ENCODE data around the gene PNKD. TPM values are rescaled to one million over a fixed set of nuclear protein-coding genes. Genes with fewer than 3 reads are reported as not detected.

PNKD gene
- total RNA-seq, 1 experiment from 2014 or later, result 97.7 TPM

- intact Hi-C loops (cut with micrococcal nuclease), result loop anchor here (5.0 kb wide), 2 partner anchors 108 to 172 kb away; partner anchors contain the start of genes CNOT9 and USP37
- no TSS peak for BruUV-seq (replicated peaks)
- Histone ChIP-seq H3K4me1 (ENCODE audit: insufficient read depth, low read length) (peaks cover 31% of the 10 kb centered on the region), H3F3A (ENCODE audit: low read length, unreplicated experiment) (peaks cover 8% of the 10 kb centered on the region), H3K27me3 (ENCODE audit: low read length) (no peaks in the 10 kb centered on the region), H4K20me1 (ENCODE audit: low read length) (no peaks in the 10 kb centered on the region), H3K79me2 (ENCODE audit: low read length) (peaks cover 25% of the 10 kb centered on the region), H3K4me2 (ENCODE audit: low read length) (peak overlapping the region; percentile 98), H3K36me3 (ENCODE audit: low read depth, low read length) (no peaks in the 10 kb centered on the region), H3K9ac (ENCODE audit: low read length) (peak overlapping the region; percentile 83), H3K9me3 (ENCODE audit: low read length) (no peaks in the 10 kb centered on the region), H3K27ac (ENCODE audit: low read length) (peak overlapping the region; percentile 93), H3K9me2 (replicated peaks; ENCODE audit: low read length) (no peaks in the 10 kb centered on the region), H2AFZ (ENCODE audit: low read length) (peak overlapping the region; percentile 87), H3K4me3 (ENCODE audit: low read length) (peak overlapping the region; percentile 80)
- ATAC-seq (no peak), DNase-seq (no peak)
- ChIA-PET CTCF (interaction anchor here (1.0 kb wide), 2 partner anchors 108 to 122 kb away, joined by 7 to 16 read pairs; no protein-coding TSS in a partner anchor), POLR2A (ENCODE audit: unreplicated experiment) (no interaction called here)
- no peak for TF ChIP-seq CTCF (conservative IDR thresholded peaks at IDR 0.05; ENCODE audit: low read depth, low read length)
- TF ChIP-seq EZH2phosphoT487 (IDR thresholded peaks at IDR 0.05; ENCODE audit: borderline replicate concordance, low read length), result no peak
- no peak for TF ChIP-seq EZH2 (IDR thresholded peaks at IDR 0.05; ENCODE audit: low read length, unreplicated experiment)
Observed at GRCh38 chr2:218395456-218395825, 125.1 kb downstream of the PNKD start.

DNA sequence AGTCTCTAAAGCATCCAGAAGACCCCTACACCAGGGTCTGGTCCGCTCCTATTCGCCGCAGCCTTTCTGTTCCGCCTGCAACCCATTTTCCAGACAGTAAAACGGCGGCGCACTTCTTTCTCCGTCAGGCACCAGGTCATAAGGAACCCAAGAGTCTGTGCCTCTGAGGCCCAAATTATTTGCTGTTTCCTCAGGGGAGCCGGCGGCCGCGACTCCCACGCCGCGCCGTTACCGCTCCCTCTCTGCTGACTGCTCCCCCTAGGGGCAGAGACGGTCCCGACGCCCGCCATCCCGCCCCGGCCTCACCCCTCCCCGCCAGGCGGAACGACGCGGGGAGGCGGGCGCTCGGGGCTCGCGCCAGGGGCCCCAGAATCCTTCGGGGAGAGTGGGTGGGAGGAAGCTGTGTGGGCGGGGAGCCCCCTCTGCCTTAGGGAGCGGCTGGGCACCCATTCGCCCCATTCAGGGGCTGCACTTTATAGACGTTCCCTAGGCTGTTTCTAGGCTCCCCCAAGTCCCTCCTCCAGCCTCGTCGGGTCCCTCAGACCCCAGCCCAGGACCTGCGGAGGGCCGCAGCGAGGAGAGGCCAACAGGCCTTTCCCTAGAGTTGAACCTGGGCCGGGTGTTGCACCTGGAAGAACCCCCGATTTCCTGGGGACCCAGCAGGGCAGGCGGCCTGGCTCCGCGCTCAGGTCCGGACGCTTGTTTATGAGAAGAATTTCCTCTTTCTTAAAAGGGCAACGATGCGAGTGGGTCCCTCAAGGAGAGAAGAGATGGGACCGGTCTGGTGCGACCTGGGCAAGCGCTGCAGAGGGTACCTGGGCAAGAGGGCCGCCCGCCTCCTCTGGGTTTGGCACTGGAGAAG, 125.7 kb downstream of the PNKD start:
- ChIA-PET CTCF (interaction anchor here (0.5 to 1.2 kb wide), 10 partner anchors 9 to 266 kb away, joined by 3 to 16 read pairs (median 4); partner anchors contain the start of genes AAMP and PNKD), POLR2A (ENCODE audit: unreplicated experiment) (no interaction called here)
- H3K4me3 ChIP-seq (ENCODE audit: low read length), result peak overlapping the region; percentile 80
- no peaks in the 10 kb centered on the region for H3K9me3 ChIP-seq (ENCODE audit: low read length)
- BruUV-seq (replicated peaks), result no TSS peak
- peaks cover 8% of the 10 kb centered on the region for H3F3A ChIP-seq (ENCODE audit: low read length, unreplicated experiment)
- H3K4me2 ChIP-seq (ENCODE audit: low read length), result peak overlapping the region; percentile 98
- TF ChIP-seq EZH2phosphoT487 (IDR thresholded peaks at IDR 0.05; ENCODE audit: borderline replicate concordance, low read length), result 0 out of 2 replicates have a peak, but pooled peaks have one; percentile 29
- no peak for TF ChIP-seq EZH2 (IDR thresholded peaks at IDR 0.05; ENCODE audit: low read length, unreplicated experiment)
- TF ChIP-seq CTCF (conservative IDR thresholded peaks at IDR 0.05; ENCODE audit: low read depth, low read length), result peak; percentile 87
- H2AFZ ChIP-seq (ENCODE audit: low read length), result peak overlapping the region; percentile 97
- ATAC-seq (peak; percentile 41), DNase-seq (peak; percentile 97)
- H3K79me2 ChIP-seq (ENCODE audit: low read length), result peaks cover 31% of the 10 kb centered on the region
- H3K36me3 ChIP-seq (ENCODE audit: low read depth, low read length), result no peaks in the 10 kb centered on the region
- peaks cover 33% of the 10 kb centered on the region for H3K4me1 ChIP-seq (ENCODE audit: insufficient read depth, low read length)
- H3K27me3 ChIP-seq (ENCODE audit: low read length), result no peaks in the 10 kb centered on the region
- H3K9ac ChIP-seq (ENCODE audit: low read length), result peak overlapping the region; percentile 83
- intact Hi-C loops (cut with micrococcal nuclease), result loop anchor here (1.0 to 5.0 kb wide), 6 partner anchors 40 to 210 kb away; partner anchors contain the start of genes CATIP, CNOT9 and USP37
- no peaks in the 10 kb centered on the region for H3K9me2 ChIP-seq (replicated peaks; ENCODE audit: low read length)
- H4K20me1 ChIP-seq (ENCODE audit: low read length), result no peaks in the 10 kb centered on the region
- peak overlapping the region; percentile 93 for H3K27ac ChIP-seq (ENCODE audit: low read length)

Small RNA genes within 50 kb of the gene (microRNA-seq; reads per million reads assigned to microRNA genes)
- gene MIR6513 (ENCODE audit: unreplicated experiment) (not detected), gene MIR6810 (ENCODE audit: unreplicated experiment) (not detected)

Other genes with a start within 250 kb of the PNKD start
- gene RUFY4, start 201.3 kb upstream of the PNKD start, total RNA-seq (2014; rRNA removed), result not detected in 2 replicates
- not detected in 2 replicates for gene CXCR2, start 144.5 kb upstream of the PNKD start, total RNA-seq (2014; rRNA removed)
- not detected in 2 replicates for gene CXCR1, start 103.6 kb upstream of the PNKD start, total RNA-seq (2014; rRNA removed)
- 210 and 213 TPM in 2 replicates for gene ARPC2, start 53.3 kb upstream of the PNKD start, total RNA-seq (2014; rRNA removed)
- gene GPBAR1, start 9.5 kb upstream of the PNKD start, total RNA-seq (2014; rRNA removed), result 0.18 TPM in 1 of 2 replicates, not detected in the other
- 272 and 312 TPM in 2 replicates for gene AAMP, start 382 bp upstream of the PNKD start, total RNA-seq (2014; rRNA removed)
- 42.8 and 45.0 TPM in 2 replicates for gene TMBIM1, start 22.0 kb downstream of the PNKD start, total RNA-seq (2014; rRNA removed)
- gene CATIP, start 86.3 kb downstream of the PNKD start, total RNA-seq (2014; rRNA removed), result not detected in 2 replicates
- gene SLC11A1, start 111.8 kb downstream of the PNKD start, total RNA-seq (2014; rRNA removed), result 0.17 and 0.33 TPM in 2 replicates
- 73.2 and 94.6 TPM in 2 replicates for gene CTDSP1, start 129.3 kb downstream of the PNKD start, total RNA-seq (2014; rRNA removed)
- 0.26 and 0.92 TPM in 2 replicates for gene VIL1, start 148.6 kb downstream of the PNKD start, total RNA-seq (2014; rRNA removed)